ENCODE data around the gene ANO3.

Gene ANO3

DNA sequence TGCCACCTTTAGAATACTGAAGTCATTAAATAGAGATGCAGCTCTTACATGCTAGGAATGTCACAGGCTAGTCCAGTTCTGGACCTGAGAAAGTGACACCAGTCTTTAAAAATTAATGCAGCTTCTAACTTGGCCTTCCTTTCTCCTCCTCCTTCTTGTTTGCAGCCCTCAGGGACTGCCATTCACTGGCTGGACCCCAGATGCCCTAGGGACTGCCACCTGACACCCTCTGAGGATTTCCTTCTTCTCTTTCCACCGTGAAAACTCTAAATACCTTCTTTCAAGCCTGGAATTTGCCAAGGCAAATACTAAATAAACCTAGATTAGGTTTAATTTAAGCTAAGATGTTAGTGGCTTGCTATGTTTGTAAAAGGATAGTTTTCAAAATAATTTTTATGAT, 161.7 kb downstream of the ANO3 start:
- no peak for DNase-seq (ENCODE audit: low spot score)

- no peak for DNase-seq (ENCODE audit: low spot score)
Measured at GRCh38 chr11:26507229-26507628, 175.3 kb downstream of the ANO3 start.

GRCh38 chr11:26510164-26510563, 178.2 kb downstream of the ANO3 start:
- no peak for DNase-seq (ENCODE audit: low spot score)

DNA sequence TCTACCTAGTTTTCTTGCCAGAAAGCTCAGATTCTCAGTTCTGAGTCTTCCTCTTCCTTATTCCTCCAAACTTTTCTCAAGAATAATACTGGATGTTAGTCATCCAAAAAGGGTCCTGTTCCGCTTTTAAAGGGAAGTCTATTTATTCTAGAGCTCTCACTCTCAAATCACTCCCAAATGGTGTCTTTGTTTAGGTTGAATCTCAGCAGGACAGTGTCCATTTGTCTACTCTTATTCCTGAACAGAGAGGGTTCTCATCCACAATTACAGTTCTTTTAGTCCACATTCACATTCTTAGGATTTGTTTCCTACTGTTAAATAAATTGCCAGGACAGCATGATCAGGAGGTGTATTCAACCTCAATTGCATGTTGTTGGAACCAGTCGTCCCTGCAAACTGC, 178.8 kb downstream of the ANO3 start:
- DNase-seq (ENCODE audit: low spot score), result no peak

- no peak for DNase-seq (ENCODE audit: low spot score)
Measured at GRCh38 chr11:26512196-26512595, 180.3 kb downstream of the ANO3 start.

DNA sequence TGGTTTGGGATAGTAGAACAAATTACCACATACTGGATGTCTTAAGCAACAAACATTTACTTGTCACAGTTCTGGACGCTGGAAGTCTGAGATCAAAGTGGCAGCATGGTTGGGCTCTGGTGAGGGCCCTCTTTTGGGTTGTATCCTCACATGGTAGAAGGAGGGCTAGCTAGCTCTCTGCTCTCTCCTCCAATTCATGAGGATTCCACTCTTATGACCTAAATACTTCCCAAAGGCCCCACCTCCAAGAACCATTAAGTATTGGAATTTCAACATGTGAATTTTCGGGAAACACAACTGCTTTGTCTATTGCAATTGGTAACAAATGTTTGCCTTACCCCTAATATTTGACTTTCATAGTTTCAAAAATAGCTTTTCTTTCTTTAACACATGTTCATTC, 187.5 kb downstream of the ANO3 start:
- DNase-seq (ENCODE audit: low spot score), result no peak

GRCh38 chr11:26522912-26523610, 191.1 kb downstream of the ANO3 start:
- DNase-seq (ENCODE audit: low spot score), result peak; percentile 18

DNA sequence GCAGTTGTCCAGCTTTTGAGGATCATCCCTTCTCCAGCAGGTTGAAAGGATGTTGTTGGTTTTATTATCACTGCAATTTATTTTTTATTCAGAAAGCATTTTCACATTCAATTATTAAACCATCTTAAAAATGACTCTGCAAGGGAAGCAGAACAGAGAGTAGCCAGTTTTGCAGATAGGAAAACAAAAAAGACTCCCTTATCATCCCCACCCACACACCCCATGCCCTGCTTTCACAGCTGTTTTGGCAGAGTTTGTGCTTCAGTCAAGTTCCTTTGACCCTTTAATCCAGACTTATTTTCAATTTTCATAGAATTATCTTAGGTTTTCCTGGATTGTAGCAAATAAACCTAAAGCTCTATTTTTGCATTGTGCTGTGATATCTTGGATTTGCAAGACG, 195.8 kb downstream of the ANO3 start:
- DNase-seq (ENCODE audit: low spot score), result no peak

DNA sequence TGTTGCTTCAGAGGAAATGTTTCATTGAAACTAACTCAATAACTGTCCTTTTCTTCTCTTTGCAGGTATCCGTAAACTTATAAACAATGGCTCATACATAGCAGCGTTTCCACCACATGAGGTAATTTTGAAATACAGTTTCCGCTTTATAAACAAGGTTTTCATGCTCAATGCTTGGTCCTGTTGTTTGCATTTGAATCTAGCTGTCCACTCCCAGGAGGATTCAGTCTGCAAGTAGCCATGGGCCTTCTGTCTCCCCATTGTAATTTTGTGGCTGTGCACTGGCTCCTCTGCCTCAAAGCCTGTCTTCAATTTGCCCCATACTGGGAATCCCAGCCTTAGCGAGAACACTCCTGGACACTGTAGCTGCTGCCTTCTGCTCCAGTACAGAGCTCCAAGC, 205.4 kb downstream of the ANO3 start:
- no peak for DNase-seq (ENCODE audit: low spot score)

- no peak for DNase-seq (ENCODE audit: low spot score)
Measured at GRCh38 chr11:26539517-26539916, 207.6 kb downstream of the ANO3 start.

GRCh38 chr11:26541870-26542269, 209.9 kb downstream of the ANO3 start:
- DNase-seq (ENCODE audit: low spot score), result no peak

DNA sequence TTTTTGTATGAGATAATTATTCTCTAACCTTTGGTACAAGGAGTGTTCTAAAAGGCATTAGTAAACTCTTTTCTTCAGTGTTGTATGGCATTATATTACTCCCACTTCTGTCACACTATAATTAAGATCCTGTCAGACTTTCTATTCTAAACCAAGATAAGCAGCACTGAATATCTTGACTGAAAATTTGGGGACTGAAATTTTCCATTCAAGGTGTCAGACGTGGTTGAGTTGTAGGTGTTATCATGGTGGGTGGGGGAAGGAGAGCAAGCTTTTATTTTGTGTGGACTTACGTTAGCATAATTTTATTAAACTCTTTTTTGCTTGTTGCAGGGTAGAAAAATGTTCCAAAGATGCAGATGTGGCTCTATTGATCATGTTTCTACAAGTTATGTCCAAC, 217.2 kb downstream of the ANO3 start:
- no peak for DNase-seq (ENCODE audit: low spot score)

GRCh38 chr11:26550022-26550421, 218.1 kb downstream of the ANO3 start:
- DNase-seq (ENCODE audit: low spot score), result no peak

DNA sequence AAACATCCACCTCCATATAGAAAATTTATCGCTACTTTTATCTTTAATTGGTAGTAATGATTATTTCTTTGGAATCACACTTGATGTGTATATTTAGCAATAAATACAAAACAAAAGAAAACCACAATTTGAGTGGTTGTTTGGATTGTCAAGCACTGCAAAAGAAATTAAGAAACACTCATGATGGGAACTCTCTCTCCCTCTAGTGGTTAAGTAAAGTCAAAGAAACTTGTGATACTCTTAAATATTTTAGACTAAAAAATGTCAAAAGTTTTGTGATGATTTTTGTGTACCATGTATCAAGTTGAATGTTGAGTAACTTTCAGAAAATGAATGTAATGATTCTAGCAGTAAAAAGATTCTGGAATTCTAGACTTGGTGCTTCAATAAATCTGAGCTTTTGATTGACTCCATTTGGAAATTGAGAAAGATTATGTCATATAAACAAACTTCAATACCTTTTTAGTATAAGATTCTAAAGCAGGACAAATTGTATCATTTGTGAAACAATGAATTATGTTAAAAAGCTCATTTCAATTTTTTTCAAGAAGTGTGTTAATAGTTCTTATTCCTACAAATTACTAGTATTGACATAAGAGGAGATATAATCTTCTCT, 219.4 kb downstream of the ANO3 start:
- DNase-seq (ENCODE audit: low spot score), result no peak

DNA sequence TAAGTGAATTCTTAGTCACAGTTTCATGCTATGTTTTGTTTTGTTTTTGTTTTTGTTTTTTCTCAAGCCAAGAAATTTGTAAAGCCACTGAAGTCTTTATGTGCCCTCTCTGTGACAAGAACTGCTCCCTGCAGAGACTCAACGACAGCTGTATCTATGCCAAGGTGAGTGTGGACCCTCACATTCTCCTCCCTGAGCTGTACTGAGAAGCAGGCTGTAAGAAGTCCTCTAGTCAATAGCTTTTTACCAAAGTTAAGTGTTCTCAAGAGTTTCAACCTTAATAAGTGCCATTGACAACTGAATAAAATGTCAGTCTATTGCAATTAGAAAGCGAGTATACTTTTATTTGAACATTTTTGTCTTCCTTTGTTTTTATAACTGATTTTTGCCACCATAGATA, 221.3 kb downstream of the ANO3 start:
- no peak for DNase-seq (ENCODE audit: low spot score)

GRCh38 chr11:26554455-26554854, 222.5 kb downstream of the ANO3 start:
- DNase-seq (ENCODE audit: low spot score), result no peak

GRCh38 chr11:26556582-26556981, 224.7 kb downstream of the ANO3 start:
- DNase-seq (ENCODE audit: low spot score), result peak; percentile 34

DNA sequence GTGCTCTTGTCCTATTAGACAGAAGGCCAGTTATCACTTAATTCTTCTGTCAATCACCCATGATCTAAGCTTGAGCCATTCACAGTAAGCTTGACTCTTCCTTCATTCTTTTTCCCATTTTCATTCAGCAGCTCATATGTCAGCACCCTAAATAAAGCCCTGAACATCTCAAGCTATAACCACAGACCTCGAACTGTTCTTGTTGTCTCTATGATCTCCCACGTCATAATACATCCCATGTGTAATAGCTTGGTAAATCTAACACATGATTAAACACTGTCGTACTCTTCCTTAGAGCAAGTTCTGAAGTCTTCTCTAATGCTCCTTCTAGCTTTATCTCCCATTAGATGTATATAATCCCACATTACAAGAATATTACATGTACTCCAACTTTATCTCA, 225.7 kb downstream of the ANO3 start:
- DNase-seq (ENCODE audit: low spot score), result no peak

DNA sequence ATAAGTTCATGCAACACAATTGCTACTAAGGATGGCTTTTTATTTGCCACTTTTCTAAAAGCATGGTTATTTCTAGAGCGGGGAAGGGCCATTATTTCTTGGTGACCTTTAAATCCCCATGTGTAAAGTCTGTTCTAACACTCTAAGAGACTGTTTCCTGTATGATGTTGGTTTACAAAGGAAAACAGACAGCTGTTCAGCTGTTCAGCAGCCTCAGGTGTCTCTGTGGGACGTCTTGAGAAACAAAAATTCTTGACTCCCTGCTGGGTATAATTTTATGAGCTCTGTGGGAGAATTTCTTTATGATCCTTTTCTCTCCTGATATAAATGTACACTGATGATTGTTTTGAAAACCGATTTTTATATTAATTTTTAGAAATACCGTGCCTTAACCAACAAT, 226.3 kb downstream of the ANO3 start:
- DNase-seq (ENCODE audit: low spot score), result no peak

- no peak for DNase-seq (ENCODE audit: low spot score)
Measured at GRCh38 chr11:26569646-26570045, 237.7 kb downstream of the ANO3 start.

DNA sequence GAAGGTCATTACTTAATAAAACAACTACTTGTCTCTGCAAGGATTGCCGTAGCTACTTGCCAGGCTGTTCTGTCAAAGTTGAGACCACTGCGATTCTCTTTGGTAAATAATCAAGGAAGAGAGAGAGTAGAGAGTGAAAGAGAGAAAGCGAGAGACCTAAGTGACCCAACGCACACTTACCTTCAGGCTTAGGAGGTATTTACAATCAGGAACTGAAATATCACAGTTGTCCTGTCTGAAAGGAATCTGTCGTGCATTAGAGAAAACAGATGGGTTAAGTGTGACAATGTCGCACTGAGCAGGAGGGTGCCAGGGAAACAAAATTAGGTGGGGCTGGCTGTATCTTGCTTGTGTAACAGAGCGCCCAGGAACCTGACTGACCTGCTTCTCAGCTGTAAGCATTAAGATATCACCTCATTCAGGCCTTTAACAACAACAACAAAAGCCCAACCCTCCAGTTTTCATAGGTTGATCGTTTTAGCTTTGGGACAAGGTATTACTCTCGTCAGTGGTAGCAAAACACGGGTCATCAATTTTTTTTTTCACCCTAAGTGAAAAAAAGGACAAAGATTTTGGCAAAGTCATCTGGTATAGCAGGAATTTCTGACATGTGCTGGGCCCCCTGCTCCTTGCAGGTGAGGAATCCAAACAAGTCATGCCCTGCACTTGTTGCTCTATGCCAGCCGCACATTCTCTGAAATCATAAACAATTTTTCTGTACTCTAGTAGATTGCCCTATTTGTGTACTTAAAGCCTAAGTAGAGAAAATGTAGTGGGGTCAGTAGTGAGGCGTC, 240.1 kb downstream of the ANO3 start, which contains the start of gene MUC15:
Gene MUC15, minus strand, starts transcription at position 403 of the 794 bp plus-strand sequence. CDS start 5,169 bp downstream, outside the sequence.
- no peak for DNase-seq (ENCODE audit: low spot score)

- no peak for DNase-seq (ENCODE audit: low spot score)
Measured at GRCh38 chr11:26572770-26573402, 241.0 kb downstream of the ANO3 start.

GRCh38 chr11:26573896-26574295, 242.0 kb downstream of the ANO3 start:
- DNase-seq (ENCODE audit: low spot score), result no peak
